NCI-H748 (cell line): ENCODE measurements around the gene RRP15.
A peak's percentile ranks its signal among the peaks of the same experiment; 100 is the strongest.

ENCODE experiments used
- DNase-seq: peaks from one replicate; lab custom pipeline; 2025; ENCODE audit not compliant: unreplicated experiment; lab: John Stamatoyannopoulos, UW

Gene RRP15, protein sequence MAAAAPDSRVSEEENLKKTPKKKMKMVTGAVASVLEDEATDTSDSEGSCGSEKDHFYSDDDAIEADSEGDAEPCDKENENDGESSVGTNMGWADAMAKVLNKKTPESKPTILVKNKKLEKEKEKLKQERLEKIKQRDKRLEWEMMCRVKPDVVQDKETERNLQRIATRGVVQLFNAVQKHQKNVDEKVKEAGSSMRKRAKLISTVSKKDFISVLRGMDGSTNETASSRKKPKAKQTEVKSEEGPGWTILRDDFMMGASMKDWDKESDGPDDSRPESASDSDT

DNA sequence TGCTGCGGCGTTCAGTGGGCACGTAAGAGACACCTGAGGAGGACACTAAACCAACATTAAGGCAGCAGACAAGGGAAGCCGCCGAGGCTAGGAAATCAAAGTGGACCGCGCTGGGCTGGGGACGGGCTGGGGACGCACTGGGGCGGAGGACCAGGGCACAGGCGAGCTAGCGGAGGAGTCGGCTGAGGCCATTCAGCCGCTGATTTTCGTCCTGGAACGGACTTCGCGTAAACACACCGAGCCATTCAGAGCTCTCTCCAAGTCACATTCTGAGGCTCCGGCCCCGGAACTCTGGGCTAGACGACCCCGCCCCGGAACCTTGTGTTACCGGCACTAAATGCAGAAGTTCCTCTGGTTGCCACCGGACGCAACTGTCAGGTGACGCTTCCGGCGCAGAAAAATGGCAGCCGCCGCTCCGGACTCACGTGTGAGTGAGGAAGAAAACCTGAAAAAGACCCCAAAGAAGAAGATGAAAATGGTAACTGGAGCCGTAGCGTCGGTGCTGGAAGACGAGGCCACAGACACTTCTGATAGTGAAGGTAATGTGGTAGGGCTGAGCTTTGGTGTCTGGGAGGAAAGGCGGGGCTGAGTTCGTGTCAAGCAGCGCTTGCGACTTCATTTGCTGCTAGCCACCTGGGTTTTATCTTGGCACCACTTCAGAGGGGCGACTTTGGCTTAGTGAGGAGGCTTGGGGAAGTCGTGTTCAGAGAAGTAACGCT lies at the start of gene RRP15:
Gene RRP15, plus strand, starts transcription at position 377 of the 719 bp plus-strand sequence. Its CDS starts 24 bp downstream, at position 401.
- DNase-seq: peak; percentile 92

DNA sequence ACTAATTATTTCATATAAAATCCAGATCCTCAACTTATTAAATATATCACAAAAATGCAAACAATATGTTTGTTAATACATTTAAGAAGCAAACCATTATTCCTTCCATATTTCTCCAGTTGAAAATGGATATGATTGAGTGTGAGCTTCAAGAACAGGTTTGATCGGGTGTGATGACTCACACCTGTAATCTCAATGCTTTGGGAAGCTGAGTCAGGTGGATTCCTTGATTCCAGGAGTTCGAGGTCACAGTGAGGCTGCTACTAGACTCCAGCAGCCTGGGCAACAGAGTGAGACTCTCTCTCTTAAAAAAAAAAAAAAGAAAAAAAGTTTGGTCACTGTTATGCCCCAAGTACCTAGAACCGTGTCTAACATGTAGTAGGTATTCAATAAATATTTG lies 42.9 kb upstream of the RRP15 start:
- DNase-seq: no peak

DNA sequence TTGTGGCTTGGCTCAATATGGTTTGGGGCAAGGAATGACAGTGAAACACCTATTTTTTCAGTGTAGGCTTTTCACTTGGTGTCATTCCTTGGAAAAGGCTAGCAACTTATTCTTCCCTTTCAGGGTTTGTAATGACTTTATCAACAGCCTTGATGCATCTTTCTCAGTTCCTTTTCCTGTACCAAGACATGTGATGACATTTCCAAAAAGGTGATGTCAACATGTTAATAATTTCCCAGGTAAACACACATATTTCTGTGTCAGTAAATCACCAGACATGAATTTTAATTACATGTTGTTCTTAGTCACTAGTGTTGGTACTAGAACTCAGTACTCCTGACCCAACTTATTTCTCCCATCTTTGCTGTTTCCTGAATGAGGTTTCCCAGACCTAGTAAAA lies 37.8 kb upstream of the RRP15 start:
- no peak for DNase-seq

DNA sequence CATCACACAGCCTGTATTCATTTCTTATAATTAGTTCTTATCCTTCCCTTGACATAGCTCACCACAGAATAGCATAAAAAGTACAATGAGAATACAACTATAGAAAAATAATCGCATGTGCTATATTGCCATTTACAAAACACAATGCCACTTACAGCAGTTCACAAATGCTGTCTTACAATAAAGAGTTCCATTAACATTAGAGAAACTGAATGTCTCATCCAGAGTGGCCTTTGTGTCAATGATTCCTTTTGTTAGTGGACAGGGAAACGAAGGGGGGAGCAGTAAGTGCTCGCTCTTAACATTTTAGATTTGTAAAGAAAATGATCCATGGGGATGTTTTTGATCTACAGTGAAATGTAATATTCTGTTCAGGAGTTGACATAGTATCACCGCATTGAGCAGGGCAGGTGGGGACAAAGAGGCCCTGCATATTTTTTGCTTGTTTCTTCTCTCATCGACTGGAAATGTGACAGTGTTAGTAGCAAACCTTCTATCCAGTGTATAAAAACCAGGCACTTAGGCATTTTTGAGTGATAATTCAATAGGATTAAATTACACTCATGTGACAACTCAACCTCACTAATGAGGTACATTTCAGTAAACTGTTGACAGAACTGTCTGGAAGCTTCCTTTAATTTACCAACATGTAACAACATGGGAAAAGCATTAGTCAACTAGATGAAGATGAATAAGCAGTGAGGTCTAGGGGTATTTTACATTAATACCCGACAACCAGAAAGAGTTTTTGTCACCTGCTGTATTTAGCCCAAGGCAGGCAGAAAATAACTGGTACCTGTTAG lies 35.6 kb upstream of the RRP15 start:
- DNase-seq: peak; percentile 77

GRCh38 chr1:218250492-218250891 lies 34.6 kb upstream of the RRP15 start:
- DNase-seq: no peak

DNA sequence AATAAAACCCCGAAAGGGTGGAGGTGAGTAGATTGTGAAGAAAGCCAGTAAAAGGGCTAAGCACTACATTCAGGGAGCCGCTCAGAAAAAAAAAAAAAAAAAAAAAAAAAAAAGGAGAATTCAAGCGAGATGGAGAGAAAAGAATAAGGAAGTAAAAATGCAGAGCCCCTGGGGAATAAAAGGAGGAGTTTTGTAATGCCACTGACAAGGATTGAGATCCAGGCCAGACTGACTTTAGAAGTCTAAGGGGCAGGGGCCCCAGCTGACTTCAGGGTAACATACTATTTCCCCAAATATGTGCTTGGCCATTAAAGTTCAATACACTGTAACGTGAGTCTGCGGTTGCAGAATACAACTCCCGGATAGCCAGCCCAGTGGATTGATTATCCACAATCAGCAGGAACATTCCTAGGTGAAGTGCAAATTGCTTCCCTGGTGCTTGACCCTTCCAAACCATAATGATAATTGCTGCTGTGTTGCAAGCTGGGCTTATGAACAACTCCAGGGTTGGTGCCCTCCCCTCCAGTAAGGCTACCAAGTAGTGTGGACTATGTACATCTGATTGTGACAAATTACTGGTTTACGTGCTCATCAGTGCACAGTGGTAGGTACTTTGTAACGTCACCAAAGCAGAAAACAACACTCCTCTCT lies 30.7 kb upstream of the RRP15 start:
- DNase-seq: peak; percentile 26

- no peak for DNase-seq
These were observed 30.0 kb upstream of the RRP15 start for GRCh38 chr1:218255090-218255489.

GRCh38 chr1:218257371-218257770 lies 27.7 kb upstream of the RRP15 start:
- no peak for DNase-seq

DNA sequence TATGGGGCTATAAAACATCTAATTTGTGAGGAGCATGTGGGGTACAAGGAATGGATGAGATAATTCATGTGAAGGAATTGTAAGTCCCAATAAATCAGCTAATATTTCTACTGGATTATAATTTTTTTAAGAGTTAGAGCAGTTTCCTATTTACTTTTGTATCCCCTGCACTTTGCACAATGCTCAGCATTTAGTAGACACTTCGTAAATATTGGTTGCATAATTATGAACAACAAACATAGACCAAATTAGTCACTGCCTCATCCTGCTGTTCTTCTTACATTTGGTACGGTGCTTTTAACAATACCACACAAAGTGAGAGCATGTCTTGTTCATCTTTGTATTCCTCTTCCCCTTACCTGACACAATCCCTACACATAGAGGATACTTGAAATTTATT lies 27.1 kb upstream of the RRP15 start:
- no peak for DNase-seq

- no peak for DNase-seq
These were observed 25.8 kb upstream of the RRP15 start for GRCh38 chr1:218259339-218259738.

DNA sequence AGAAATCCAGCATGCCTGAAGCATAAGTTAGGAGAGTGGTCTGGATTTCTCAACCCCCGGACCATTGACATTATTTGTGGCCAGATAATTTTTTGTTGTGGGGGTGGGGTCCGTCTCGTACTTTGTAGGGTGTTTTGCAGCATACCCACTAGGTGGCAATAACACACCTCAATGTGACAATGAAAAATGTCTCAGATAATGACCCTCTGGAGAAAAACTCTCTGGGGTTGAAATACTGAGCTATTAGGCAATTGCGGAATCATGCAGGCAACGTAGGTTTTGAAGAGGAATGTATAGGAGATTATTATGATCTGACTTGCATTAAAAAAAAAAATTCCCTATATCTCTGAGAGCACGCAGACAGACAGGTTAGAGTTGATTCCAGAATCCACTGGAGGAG lies 25.3 kb upstream of the RRP15 start:
- DNase-seq: peak; percentile 49

DNA sequence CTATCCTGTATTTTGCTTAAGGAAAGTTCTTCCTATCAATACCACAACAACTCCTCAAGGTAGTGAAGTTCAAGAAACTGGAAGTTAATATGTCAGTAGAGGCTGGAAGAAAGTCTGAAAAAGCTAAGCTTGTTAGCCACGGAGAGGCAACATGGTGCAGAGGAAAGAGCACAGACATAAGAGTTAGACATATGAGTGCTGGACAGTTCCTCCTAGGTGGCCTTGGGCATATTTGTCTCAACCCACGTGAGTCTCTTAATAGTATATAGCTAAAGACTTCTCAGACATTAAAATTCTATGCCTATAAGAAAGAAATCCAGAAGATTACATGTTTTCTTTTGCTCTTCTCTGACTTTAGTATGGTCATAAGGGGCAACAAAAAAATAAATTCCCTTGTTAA lies 22.8 kb upstream of the RRP15 start:
- DNase-seq: no peak

DNA sequence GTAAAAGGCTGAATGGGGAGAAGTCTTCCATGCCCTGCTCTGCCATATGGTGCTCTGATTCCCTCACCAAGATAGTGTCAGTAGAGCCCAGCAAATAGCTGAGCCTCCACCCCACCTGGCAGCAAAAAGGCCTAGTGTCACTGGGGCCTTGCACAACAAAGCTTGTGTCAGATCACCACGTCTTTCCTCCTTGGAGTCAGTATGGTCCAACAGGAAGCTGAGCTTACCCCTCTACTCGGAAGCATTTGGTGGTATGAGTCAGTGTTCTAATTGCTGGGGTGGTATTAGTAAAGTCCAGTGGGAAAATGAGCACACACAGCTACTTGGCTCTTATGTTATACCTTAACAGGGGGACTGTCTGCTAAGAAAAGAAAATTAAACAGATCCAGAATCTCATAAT lies 18.7 kb upstream of the RRP15 start:
- DNase-seq: no peak

DNA sequence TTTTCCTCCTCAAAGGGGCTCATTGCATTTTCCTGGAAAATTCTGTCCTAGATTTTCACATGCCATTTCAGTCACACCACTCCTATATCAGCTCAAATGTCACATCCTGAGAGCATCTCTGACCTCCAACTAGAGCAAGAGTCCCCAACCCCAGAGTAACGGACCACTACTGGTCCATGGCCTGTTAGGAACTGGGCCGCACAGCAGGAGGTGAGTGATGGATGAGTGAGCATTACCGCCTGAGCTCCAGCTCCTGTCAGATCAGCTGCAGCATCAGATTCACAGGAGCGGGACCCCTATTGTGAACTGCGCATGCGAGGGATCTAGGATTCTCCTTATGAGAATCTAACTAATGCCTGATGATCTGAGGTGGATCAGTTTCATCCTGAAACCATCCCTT lies 12.7 kb upstream of the RRP15 start:
- DNase-seq: no peak

- peak; percentile 92 for DNase-seq
These were observed 11.2 kb upstream of the RRP15 start for GRCh38 chr1:218273762-218274479.

- peak; percentile 53 for DNase-seq
These were observed 10.6 kb upstream of the RRP15 start for GRCh38 chr1:218274511-218274910.

DNA sequence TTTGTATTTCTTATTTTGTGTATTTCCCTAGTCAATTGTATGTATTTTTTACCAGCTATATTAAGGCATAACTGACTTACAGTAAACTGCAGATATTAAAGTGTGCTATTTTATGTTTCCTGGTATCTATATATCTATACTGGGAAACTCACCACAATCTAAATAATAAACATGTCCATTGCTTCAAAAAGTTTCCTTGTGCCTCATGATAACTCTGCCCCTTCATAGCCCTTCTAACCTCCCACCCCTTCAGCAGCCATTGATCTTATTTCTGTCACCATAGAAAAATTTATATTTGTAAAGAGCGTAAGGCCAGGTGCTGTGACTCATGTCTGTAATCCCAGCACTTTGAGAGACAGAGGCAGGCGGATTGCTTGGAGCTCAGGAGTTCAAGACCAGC lies 9.3 kb upstream of the RRP15 start:
- no peak for DNase-seq

DNA sequence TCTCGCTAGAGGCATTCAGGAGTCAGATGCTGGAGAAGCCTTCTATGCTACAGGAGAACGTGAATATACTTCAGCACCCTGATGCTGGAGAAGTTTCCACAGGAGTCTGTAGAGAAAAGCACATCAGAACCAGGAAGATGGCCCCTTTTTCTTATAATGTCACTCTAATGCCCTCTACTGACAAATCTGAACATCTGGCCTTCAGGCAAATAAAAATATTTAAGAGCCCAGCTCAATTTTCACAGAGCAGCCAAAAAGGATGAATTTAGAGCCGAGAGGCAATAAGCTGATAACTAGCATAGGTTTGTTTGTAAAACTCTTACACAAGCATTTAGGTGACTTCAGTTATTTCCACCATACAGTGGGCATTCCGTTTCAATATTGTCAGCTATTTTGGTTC lies 3.8 kb upstream of the RRP15 start:
- peak; percentile 16 for DNase-seq

- no peak for DNase-seq
These were observed 646 bp upstream of the RRP15 start for GRCh38 chr1:218284377-218284916.

- DNase-seq: no peak
These were observed 7.4 kb downstream of the RRP15 start for GRCh38 chr1:218292515-218292914.
